Measurements from ENCODE around the gene RHOA.
"Not testable (repeated sequence)": the region's sequence is repeated elsewhere in the genome, so short reads cannot be mapped to it uniquely, and the experiment has no call there.

Gene RHOA

DNA sequence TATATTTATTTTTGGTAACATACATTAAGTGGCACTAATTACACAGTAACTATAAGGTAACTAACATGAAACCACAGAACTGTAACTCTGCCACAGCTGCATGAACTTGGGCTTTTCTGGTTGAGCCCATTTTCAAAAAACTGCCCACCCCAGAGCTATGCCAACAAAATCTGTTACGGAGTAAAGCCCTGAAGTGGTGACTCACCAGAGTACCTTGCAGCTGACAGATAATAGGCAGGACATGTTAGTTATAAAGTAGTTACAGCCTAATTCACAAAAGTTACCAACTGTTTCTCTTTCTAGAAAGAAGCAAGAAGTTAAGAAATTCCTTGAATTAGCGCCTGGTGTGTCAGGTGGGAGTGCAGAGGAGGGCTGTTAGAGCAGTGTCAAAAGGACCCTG is 52.2 kb downstream of the RHOA start:
- no peak for DNase-seq (ENCODE audit: low read depth in 1 of 2, low spot score in 1 of 2)
- TF ChIP-seq GABPA (IDR thresholded peaks at IDR 0.05; ENCODE audit: low read depth) = no peak
- no peak for TF ChIP-seq POLR2AphosphoS5 (IDR thresholded peaks at IDR 0.05; ENCODE audit: low read depth)
- TF ChIP-seq, protein P1, sequence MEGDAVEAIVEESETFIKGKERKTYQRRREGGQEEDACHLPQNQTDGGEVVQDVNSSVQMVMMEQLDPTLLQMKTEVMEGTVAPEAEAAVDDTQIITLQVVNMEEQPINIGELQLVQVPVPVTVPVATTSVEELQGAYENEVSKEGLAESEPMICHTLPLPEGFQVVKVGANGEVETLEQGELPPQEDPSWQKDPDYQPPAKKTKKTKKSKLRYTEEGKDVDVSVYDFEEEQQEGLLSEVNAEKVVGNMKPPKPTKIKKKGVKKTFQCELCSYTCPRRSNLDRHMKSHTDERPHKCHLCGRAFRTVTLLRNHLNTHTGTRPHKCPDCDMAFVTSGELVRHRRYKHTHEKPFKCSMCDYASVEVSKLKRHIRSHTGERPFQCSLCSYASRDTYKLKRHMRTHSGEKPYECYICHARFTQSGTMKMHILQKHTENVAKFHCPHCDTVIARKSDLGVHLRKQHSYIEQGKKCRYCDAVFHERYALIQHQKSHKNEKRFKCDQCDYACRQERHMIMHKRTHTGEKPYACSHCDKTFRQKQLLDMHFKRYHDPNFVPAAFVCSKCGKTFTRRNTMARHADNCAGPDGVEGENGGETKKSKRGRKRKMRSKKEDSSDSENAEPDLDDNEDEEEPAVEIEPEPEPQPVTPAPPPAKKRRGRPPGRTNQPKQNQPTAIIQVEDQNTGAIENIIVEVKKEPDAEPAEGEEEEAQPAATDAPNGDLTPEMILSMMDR (IDR thresholded peaks at IDR 0.05; ENCODE audit: insufficient read depth, low read length) = no peak
- TF ChIP-seq, protein P2, sequence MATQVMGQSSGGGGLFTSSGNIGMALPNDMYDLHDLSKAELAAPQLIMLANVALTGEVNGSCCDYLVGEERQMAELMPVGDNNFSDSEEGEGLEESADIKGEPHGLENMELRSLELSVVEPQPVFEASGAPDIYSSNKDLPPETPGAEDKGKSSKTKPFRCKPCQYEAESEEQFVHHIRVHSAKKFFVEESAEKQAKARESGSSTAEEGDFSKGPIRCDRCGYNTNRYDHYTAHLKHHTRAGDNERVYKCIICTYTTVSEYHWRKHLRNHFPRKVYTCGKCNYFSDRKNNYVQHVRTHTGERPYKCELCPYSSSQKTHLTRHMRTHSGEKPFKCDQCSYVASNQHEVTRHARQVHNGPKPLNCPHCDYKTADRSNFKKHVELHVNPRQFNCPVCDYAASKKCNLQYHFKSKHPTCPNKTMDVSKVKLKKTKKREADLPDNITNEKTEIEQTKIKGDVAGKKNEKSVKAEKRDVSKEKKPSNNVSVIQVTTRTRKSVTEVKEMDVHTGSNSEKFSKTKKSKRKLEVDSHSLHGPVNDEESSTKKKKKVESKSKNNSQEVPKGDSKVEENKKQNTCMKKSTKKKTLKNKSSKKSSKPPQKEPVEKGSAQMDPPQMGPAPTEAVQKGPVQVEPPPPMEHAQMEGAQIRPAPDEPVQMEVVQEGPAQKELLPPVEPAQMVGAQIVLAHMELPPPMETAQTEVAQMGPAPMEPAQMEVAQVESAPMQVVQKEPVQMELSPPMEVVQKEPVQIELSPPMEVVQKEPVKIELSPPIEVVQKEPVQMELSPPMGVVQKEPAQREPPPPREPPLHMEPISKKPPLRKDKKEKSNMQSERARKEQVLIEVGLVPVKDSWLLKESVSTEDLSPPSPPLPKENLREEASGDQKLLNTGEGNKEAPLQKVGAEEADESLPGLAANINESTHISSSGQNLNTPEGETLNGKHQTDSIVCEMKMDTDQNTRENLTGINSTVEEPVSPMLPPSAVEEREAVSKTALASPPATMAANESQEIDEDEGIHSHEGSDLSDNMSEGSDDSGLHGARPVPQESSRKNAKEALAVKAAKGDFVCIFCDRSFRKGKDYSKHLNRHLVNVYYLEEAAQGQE (IDR thresholded peaks at IDR 0.05; ENCODE audit: insufficient replicate concordance, low read depth) = no peak
- TF ChIP-seq SPI1 (IDR thresholded peaks at IDR 0.05; ENCODE audit: borderline replicate concordance, low read depth) = no peak
- H3K27me3 ChIP-seq (ENCODE audit: insufficient read depth, poor library complexity, severe bottlenecking) = no peaks in the 10 kb centered on the region
- H3K4me3 ChIP-seq (replicated peaks; ENCODE audit: insufficient read depth, low read length) = no peak overlapping the region
- H3K27ac ChIP-seq (replicated peaks) = no peak overlapping the region; the same call in 1 of the 2 replicates

DNA sequence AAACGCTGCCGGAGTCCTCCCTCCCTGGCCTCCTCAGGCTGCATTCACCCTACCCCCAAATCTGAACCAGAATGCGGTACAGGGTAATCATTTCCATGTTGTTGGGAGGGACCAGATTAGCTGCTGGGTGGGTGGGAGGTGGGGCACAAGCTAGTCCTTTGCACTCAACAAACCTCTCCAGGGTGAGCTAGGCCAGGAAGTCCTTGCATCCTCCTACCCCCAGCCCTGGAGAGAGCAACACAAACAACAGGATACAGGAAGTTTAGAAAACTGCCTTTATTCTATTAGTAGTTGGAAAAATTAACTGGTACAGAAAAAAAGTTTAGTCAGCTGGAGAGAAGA is 52.9 kb downstream of the RHOA start:
- Histone ChIP-seq H3K4me3 (replicated peaks; ENCODE audit: insufficient read depth, low read length) (peak overlapping the region; percentile 51), H3K27ac (replicated peaks) (peak overlapping the region; percentile 92), H3K27me3 (ENCODE audit: insufficient read depth, poor library complexity, severe bottlenecking) (no peaks in the 10 kb centered on the region)
- TF ChIP-seq SPI1 (IDR thresholded peaks at IDR 0.05; ENCODE audit: borderline replicate concordance, low read depth) = no peak
- TF ChIP-seq, protein P1 (IDR thresholded peaks at IDR 0.05; ENCODE audit: insufficient read depth, low read length) = no peak
- no peak for TF ChIP-seq POLR2AphosphoS5 (IDR thresholded peaks at IDR 0.05; ENCODE audit: low read depth)
- TF ChIP-seq, protein P2 (IDR thresholded peaks at IDR 0.05; ENCODE audit: insufficient replicate concordance, low read depth) = no peak
- TF ChIP-seq GABPA (IDR thresholded peaks at IDR 0.05; ENCODE audit: low read depth) = no peak
- DNase-seq (ENCODE audit: low read depth in 1 of 2, low spot score in 1 of 2) = no peak

DNA sequence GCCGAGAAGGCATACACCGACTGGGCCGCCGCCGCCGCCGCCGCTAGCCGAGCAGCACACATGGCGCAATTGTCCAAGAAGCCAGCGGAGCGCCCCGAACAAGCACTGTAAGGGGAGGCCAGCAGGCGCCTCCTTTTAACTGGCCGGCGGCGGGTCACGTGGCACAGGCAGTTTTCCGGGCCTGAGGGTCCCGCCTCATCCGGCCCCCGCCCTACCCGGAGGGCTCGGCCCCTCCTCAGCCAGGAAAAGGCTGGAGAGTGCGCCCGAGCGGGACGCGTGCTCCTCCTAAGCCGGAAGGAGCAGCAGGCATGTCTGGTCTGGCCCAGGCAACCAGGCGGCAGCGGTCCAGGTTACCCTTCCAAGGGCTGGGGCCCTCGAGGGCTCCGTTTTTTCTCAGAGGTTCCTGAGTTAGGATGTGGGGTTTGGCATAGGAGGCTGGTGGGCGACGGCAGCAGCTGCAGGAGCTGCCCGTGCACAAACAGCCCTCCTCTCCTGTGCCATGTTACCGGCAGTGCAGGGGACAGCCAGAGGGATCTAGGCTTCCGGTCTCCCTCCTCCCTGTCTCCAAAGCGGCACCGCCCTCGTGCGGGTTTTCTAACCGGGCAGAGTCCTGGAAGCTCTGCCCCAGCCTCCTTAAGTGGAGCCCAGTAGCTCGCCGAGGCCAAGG is 53.4 kb downstream of the RHOA start, which contains the start of gene GPX1:
TSS of gene GPX1 (minus strand) at position 137 of the 667 bp plus-strand sequence. CDS start at position 62, 75 bp downstream.
- Histone ChIP-seq H3K27ac (replicated peaks) (peak within 1 kb of the TSS; percentile 92), H3K4me3 (replicated peaks; ENCODE audit: insufficient read depth, low read length) (peak within 1 kb of the TSS; percentile 51), H3K27me3 (ENCODE audit: insufficient read depth, poor library complexity, severe bottlenecking) (no peaks in the 10 kb centered on the region)
- TF ChIP-seq GABPA (IDR thresholded peaks at IDR 0.05; ENCODE audit: low read depth) (peak; percentile 61), POLR2AphosphoS5 (IDR thresholded peaks at IDR 0.05; ENCODE audit: low read depth) (peak; percentile 95), SPI1 (IDR thresholded peaks at IDR 0.05; ENCODE audit: borderline replicate concordance, low read depth) (no peak)
- TF ChIP-seq, protein P1 (IDR thresholded peaks at IDR 0.05; ENCODE audit: insufficient read depth, low read length) = no peak
- TF ChIP-seq, protein P2 (IDR thresholded peaks at IDR 0.05; ENCODE audit: insufficient replicate concordance, low read depth) = peak; percentile 52
- DNase-seq (ENCODE audit: low read depth in 1 of 2, low spot score in 1 of 2) = peak; percentile 90 to 97

DNA sequence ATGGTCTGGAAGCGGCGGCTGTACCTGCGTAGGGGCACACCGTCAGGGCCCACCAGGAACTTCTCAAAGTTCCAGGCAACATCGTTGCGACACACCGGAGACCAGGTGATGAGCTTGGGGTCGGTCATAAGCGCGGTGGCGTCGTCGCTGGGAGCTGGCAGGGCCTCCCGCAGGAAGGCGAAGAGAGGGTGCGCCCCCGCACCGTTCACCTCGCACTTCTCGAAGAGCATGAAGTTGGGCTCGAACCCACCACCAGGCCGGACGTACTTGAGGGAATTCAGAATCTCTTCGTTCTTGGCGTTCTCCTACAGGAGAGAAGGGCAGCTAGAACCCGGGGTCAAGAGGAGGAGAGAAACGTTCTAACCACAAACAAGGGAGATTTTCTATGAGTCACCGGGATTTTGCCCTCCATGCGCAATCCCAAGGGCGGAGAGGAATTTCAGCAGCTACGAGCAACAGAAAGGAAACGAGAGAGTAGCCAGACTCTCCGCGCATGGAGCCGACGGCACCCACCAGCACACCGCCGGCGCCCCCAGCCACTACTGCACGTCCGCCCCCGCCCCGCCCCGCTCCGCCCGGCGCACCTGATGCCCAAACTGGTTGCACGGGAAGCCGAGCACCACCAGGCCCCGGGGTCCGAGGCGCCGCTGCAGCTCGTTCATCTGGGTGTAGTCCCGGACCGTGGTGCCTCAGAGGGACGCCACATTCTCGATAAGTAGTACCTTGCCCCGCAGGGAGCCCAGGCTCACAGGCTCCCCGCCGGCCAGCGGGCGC is 54.1 kb downstream of the RHOA start:
- H3K4me3 ChIP-seq (replicated peaks; ENCODE audit: insufficient read depth, low read length) = peak overlapping the region; percentile 51
- peak overlapping the region; percentile 92 for H3K27ac ChIP-seq (replicated peaks)
- H3K27me3 ChIP-seq (ENCODE audit: insufficient read depth, poor library complexity, severe bottlenecking) = not testable (repeated sequence)
- peak; percentile 22 to 74 for DNase-seq (ENCODE audit: low read depth in 1 of 2, low spot score in 1 of 2)

DNA sequence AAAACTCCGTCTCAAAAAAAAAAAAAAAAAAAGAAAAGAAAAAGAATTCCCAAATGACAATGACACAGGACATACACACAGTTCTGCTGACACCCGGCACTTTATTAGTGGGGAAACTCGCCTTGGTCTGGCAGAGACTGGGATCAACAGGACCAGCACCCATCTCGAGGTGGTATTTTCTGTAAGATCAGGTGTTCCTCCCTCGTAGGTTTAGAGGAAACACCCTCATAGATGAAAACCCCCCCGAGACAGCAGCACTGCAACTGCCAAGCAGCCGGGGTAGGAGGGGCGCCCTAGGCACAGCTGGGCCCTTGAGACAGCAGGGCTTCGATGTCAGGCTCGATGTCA is 54.7 kb downstream of the RHOA start:
- not testable (repeated sequence) for H3K27me3 ChIP-seq (ENCODE audit: insufficient read depth, poor library complexity, severe bottlenecking); DNase-seq (ENCODE audit: low read depth in 1 of 2, low spot score in 1 of 2)
- Histone ChIP-seq H3K27ac (replicated peaks) (peak overlapping the region; percentile 92), H3K4me3 (replicated peaks; ENCODE audit: insufficient read depth, low read length) (peak overlapping the region; percentile 51)
